Fibroblast of mammary gland (primary cell): ENCODE data around the gene TPBG.

Experiments
- DNase-seq: peaks from one replicate; pipeline ENCODE4 v3.0.0-alpha.2; 2010; ENCODE audit warnings: low read depth
- H3K4me3 ChIP-seq: 2 replicates; pipeline ENCODE4 v1.5.1; 2011; ENCODE audit warnings: low read depth, mild to moderate bottlenecking, low read length, moderate library complexity; ENCODE audit not compliant: control insufficient read depth
- TF ChIP-seq, protein P1 (sequence below): conservative IDR thresholded peaks from 2 replicates; pipeline ENCODE4 v1.5.1; 2011; ENCODE audit warnings: low read depth, low read length, inconsistent platforms; ENCODE audit not compliant: control insufficient read depth, insufficient read depth

Gene TPBG

DNA sequence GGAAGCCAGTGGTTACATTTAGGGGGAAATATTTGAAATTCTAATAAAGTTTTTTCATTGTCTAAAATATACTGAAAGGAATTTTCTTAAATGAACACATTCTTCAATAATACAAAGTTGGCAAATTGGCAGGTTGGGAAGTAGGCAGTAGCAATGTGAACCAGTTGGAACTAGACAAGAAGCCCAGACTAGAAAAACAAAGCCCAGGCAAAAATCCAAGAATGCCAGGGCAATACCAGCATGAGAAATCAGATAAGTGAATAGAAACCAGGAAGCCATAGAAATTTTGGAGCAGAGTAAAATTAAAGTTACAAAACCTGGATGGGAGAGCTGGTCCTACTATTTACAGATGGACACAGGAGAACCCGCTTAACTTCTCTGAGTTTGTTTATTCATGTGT lies 52.2 kb downstream of the TPBG start:
- TF ChIP-seq, protein P1, sequence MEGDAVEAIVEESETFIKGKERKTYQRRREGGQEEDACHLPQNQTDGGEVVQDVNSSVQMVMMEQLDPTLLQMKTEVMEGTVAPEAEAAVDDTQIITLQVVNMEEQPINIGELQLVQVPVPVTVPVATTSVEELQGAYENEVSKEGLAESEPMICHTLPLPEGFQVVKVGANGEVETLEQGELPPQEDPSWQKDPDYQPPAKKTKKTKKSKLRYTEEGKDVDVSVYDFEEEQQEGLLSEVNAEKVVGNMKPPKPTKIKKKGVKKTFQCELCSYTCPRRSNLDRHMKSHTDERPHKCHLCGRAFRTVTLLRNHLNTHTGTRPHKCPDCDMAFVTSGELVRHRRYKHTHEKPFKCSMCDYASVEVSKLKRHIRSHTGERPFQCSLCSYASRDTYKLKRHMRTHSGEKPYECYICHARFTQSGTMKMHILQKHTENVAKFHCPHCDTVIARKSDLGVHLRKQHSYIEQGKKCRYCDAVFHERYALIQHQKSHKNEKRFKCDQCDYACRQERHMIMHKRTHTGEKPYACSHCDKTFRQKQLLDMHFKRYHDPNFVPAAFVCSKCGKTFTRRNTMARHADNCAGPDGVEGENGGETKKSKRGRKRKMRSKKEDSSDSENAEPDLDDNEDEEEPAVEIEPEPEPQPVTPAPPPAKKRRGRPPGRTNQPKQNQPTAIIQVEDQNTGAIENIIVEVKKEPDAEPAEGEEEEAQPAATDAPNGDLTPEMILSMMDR: no peak
- DNase-seq: no peak
- H3K4me3 ChIP-seq: no peak overlapping the region

DNA sequence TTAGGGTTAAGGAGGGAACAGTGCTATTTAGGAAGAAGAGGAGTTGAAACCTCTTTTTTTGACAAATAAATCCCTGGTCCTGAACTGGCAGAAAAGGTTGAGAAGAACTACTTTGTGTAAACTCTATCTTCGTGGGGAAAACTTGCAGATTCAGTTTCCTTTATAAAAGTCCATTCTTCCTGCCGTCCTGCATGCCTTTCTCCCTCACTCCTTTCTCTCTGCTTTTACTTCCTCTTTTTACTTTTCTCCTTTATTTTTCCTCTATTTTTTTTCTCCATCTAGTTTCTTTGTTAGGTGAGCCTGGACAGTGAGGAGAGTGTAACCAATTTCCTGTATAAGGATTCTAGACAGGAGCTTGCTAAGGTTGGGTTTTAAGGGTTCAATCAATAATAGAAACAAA lies 52.7 kb downstream of the TPBG start:
- no peak for DNase-seq
- TF ChIP-seq, protein P1: no peak
- H3K4me3 ChIP-seq: no peak overlapping the region
